Mucosa of stomach (tissue), 1 donor: Measurements from ENCODE around the gene NOS1AP.

Source experiments
- H3K27me3 ChIP-seq: one replicate; pipeline ENCODE4 v1.7.0; 2013; ENCODE audit warnings: mild to moderate bottlenecking, low read length; ENCODE audit not compliant: control insufficient read depth, insufficient read depth
- H3K36me3 ChIP-seq: one replicate; pipeline ENCODE4 v1.7.0; 2013; ENCODE audit warnings: low read length; ENCODE audit not compliant: control insufficient read depth, insufficient read depth
- H3K4me1 ChIP-seq: one replicate; pipeline ENCODE4 v1.7.0; 2013; ENCODE audit warnings: mild to moderate bottlenecking, low read length; ENCODE audit not compliant: control insufficient read depth, insufficient read depth
- H3K4me3 ChIP-seq: one replicate; pipeline ENCODE4 v1.7.0; 2013; ENCODE audit warnings: low read length
- H3K9ac ChIP-seq: one replicate; pipeline ENCODE4 v1.7.0; 2013; ENCODE audit warnings: mild to moderate bottlenecking, low read length, moderate library complexity
- H3K9me3 ChIP-seq: one replicate; pipeline ENCODE4 v1.7.0; 2013; ENCODE audit warnings: mild to moderate bottlenecking, low read length, moderate library complexity; ENCODE audit not compliant: control insufficient read depth
- donor health status: Pancreatic carcinoma.

NOS1AP gene

DNA sequence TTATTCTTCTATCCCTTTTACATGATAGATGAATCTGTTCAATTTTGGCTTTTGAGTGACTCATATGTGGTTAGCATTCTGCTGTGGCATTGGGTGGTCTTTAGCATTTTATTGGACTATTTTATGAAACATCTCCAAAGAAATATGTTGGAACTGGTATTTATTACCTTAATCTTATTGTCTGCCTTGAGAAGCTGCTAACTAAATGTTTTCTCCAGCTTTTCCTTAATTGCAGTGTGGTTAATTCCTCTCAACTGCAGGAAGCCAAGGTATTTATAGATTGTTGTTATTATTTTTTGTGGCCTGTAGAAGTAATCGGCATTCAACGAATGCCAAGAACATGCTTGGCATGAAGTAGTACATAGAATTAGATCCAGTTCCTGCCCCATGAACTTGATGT lies 64.1 kb downstream of the NOS1AP start:
- H3K9ac ChIP-seq = no peak overlapping the region
- no peak overlapping the region for H3K4me3 ChIP-seq
- no peaks in the 10 kb centered on the region for H3K9me3 ChIP-seq
- H3K4me1 ChIP-seq = peaks cover 18% of the 10 kb centered on the region
- H3K36me3 ChIP-seq = no peaks in the 10 kb centered on the region
- H3K27me3 ChIP-seq = no peaks in the 10 kb centered on the region

DNA sequence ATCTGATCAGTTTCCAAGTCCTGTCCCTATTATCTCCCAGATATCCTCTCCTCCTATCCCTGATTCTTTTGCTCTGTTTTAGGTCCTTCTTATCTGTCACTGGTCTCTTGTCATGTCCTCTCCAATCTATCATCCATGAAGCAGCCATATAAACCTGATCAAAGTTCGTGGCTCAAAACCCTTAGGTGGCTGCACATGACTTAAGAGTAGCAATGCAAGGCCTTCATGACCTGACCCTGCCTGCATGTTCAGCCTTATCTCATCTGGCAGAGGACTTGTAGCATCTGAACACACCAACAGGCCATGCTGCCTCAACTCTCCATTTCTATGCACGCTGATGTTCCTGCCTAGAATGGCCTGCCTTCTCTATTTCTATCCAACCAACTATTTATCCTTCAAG lies 65.2 kb downstream of the NOS1AP start:
- no peaks in the 10 kb centered on the region for H3K36me3 ChIP-seq
- no peak overlapping the region for H3K4me3 ChIP-seq
- peaks cover 23% of the 10 kb centered on the region for H3K4me1 ChIP-seq
- no peak overlapping the region for H3K9ac ChIP-seq
- H3K27me3 ChIP-seq = no peaks in the 10 kb centered on the region
- no peaks in the 10 kb centered on the region for H3K9me3 ChIP-seq

DNA sequence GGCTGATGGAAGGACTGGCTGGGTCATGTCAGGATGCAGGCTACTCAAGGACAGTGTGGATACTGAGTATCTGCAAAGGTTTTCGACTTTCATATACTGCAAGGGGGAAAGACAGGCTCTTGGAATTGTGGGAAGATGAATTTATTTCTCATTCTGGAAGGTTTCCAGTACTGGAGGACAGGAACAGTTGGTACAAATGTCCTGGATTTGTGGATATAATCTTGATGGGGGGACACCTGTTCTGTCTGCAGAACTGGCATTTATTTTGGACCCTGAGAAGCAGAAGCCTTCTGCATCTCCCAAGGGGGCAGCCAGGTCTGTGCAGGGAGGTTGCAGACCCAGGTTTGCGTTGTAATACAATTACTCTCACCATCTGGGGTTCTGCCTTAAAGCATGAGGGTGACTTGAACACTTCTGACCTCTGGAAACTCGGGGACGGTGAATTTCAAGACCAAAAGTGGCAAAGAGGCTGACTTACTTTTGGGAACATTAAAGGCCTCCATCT lies 65.8 kb downstream of the NOS1AP start:
- Histone ChIP-seq H3K9ac (no peak overlapping the region), H3K9me3 (no peaks in the 10 kb centered on the region), H3K4me3 (no peak overlapping the region), H3K4me1 (peaks cover 23% of the 10 kb centered on the region), H3K36me3 (no peaks in the 10 kb centered on the region), H3K27me3 (no peaks in the 10 kb centered on the region)

DNA sequence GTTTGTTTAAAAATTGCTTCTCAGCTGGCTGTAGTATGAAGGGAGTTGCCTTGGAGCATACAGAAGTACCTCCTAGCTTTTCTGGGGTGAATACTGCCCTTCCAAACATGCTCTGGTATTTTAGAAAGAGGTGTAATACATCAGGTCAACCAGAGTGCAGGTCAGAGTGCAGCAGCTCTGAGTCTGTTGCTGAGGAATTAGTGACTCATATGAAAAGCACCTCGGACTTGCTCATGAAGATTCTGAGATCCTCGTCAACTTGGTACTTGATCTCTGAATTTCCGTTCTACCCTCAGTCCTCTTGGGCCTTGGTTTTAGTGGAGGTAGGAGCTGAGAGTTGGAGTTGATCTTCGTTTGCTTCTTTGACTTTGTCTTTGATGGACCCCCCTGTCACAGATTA lies 67.3 kb downstream of the NOS1AP start:
- Histone ChIP-seq H3K4me1 (peaks cover 18% of the 10 kb centered on the region), H3K4me3 (no peak overlapping the region), H3K36me3 (no peaks in the 10 kb centered on the region), H3K9ac (no peak overlapping the region), H3K9me3 (no peaks in the 10 kb centered on the region), H3K27me3 (no peaks in the 10 kb centered on the region)

DNA sequence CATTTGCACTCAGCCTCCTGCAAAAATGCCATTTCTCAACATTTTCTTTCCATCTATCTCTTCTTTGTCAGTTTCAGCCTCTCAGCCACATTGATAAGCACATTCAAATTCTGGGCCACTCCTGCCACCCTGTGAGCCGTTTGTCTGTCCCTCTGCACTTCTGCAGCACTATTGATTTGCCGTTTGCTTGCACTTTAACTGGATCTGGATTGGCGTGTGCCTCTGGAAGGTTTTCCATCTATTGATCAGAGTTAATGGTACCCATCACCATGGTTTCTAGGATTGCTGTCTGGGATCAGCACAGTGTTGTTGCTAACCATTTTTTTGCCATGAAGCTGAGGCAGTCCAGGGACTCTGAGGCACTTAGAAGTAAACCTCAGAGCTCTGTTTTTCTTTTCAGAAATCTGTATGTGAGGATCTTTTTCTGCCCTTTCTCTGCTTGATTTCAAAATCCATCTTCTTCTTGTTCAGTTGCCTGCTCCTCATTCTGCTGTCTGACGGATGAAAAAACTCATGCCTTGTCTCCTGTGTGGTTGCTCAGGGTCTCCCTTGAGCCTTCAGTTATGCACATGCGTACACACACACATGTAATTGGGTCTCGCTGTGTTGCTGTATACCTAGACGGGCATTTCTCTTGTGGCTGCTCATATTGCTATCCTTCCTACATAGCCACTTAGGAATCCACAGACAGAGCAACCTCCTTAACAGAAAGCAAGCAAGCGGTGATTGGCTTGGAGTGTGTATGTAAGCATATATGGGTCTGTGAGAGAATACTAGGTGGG lies 67.9 kb downstream of the NOS1AP start:
- Histone ChIP-seq H3K9me3 (no peaks in the 10 kb centered on the region), H3K4me1 (peaks cover 13% of the 10 kb centered on the region), H3K36me3 (no peaks in the 10 kb centered on the region), H3K9ac (no peak overlapping the region), H3K27me3 (no peaks in the 10 kb centered on the region), H3K4me3 (no peak overlapping the region)

DNA sequence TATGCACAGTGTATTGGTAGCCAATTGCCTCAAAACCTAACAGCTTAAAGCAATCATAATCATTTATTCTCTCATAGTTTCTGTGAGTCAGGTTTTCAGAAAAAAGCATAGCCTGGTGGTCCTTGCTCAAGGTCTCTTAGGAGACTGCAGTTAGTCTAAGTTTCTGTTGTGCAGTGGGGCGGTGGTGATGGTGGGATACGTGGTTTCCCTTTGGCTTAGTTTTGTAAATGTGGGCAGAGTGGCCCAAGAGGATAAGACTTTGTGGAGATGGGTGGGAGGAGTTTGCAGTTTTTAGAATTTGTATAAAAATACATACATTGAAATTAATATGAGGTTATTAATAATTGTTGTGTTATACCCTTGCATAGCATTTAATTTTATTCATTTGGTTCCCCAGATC lies 68.6 kb downstream of the NOS1AP start:
- Histone ChIP-seq H3K4me3 (no peak overlapping the region), H3K36me3 (no peaks in the 10 kb centered on the region), H3K9ac (no peak overlapping the region), H3K4me1 (peaks cover 13% of the 10 kb centered on the region), H3K27me3 (no peaks in the 10 kb centered on the region), H3K9me3 (no peaks in the 10 kb centered on the region)

DNA sequence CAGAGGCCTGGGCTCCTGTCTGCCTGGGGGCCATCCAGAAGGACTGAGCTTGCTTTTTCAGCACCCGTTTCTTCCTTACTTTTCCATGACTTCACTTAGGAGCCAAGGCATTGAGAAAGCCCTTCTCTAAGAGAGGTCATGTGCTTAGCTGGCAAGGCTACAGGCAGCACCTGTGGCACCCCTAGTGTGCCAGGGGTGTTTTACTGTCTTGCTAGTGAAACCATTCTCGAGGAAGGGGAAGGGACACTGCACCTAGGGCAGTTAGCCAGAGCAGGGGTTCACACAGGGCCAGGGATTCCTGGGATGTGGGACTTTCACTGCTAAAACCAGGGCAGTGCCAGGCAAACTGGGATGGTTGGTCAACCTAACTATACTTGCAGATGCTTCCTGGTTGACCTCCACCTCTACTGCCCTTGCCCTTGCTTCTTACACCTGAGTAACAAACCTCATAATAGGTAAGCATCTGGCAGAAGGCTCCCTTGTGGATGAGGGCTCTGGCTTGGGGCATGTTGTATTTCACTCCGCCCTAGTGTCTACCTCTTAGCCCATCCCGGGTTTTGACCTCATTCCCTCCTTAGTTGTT lies 69.2 kb downstream of the NOS1AP start:
- Histone ChIP-seq H3K9me3 (no peaks in the 10 kb centered on the region), H3K9ac (no peak overlapping the region), H3K27me3 (no peaks in the 10 kb centered on the region), H3K4me1 (peaks cover 13% of the 10 kb centered on the region), H3K36me3 (no peaks in the 10 kb centered on the region), H3K4me3 (no peak overlapping the region)

DNA sequence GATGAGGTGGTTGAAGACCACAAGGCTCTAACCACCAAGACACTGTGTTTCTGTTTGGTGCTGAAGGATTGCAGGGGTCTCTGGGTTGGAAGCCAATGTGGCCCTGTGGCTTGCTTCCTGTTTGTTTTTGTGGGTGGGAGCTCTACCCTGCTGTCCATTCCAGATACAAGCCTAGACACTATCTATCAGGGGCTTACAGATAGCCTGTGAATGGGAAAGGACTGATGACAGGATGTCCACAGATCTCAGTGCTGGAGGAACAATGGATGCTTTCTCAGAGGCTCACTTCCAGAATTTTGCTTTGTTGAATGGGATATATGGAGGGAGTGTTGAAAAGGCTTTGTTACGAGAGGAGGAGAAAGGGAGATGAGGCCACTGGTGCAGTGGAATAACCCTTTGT lies 69.7 kb downstream of the NOS1AP start:
- H3K4me3 ChIP-seq = no peak overlapping the region
- H3K4me1 ChIP-seq = peaks cover 13% of the 10 kb centered on the region
- no peaks in the 10 kb centered on the region for H3K36me3 ChIP-seq
- H3K9me3 ChIP-seq = no peaks in the 10 kb centered on the region
- H3K27me3 ChIP-seq = no peaks in the 10 kb centered on the region
- no peak overlapping the region for H3K9ac ChIP-seq

DNA sequence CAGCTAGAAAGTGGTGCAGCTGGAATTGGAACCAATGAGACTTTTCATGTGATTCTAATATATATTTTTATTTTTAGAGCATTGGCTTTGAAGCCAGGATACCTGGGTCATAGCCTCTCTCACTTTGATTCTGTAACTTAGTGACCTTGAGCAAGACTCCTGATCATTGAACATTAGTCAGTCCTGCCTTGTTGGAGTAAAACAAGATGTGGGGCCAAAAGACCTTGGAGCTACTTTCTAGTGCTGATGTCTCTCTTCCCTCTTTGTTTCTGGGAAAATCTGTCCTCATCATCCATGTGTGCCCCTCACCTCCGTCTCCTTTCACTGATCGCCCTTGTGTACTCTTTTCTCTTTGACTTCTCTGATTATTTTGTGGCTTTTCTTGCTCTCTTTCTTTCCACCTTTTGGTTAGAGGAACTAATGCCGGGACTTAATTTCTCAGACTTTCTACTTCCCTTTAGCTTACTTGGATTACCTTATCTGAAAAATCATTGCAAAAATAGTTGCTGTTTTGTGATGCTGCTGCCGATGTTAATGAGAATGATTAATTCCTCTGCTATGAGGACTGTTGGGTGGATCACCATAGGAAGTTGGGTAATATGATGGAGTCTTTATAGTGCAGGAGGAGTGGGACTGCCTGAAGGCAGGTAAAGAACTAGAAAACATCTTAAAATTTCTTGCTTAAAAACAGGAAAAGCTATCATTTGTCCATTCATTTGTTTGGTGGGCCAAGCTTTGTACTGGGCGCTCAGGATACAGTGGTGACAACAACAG lies 72.0 kb downstream of the NOS1AP start:
- Histone ChIP-seq H3K9ac (no peak overlapping the region), H3K9me3 (no peaks in the 10 kb centered on the region), H3K4me3 (no peak overlapping the region), H3K36me3 (no peaks in the 10 kb centered on the region), H3K27me3 (no peaks in the 10 kb centered on the region), H3K4me1 (peaks cover 12% of the 10 kb centered on the region)

DNA sequence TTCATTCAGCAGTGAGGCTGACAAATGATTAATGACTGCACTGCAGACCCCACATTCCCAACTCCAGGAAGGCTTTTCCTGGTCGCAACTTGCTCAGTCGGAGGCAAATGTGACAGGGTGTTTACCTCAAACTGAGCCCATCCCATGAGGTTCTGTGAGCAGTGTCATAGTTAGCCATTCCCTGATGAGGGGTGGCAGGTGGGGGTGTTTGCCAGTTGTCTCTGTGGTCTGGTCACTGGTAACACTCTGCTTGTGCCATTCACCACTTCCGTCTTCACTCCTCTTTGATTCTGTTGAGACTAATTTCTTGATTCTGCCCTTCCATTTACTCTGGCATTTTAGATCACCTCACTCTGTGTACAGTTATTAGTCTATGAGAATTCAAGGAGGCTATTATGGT lies 73.5 kb downstream of the NOS1AP start:
- Histone ChIP-seq H3K9me3 (no peaks in the 10 kb centered on the region), H3K4me3 (no peak overlapping the region), H3K36me3 (no peaks in the 10 kb centered on the region), H3K27me3 (no peaks in the 10 kb centered on the region), H3K4me1 (peaks cover 5% of the 10 kb centered on the region), H3K9ac (no peak overlapping the region)

DNA sequence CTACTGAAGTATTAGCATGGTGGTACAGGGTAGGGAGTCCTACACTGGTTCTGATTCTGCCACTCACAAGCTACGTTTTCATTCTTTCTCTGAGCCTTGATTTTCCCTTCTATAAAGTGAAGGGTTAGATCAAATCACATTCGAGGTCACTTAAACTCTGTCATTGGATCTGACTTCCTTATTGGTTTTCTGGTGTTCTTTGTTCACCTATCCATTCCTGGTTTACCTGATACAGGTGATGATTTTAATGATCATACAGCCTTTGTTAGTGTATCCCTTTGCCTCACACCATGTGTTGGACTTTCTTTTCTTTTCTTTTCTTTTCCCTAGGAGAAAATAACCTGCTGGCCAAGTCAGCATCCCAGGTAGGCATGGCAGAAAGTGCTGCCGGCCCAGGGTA lies 74.8 kb downstream of the NOS1AP start:
- Histone ChIP-seq H3K4me3 (no peak overlapping the region), H3K9ac (no peak overlapping the region), H3K4me1 (peaks cover 4% of the 10 kb centered on the region), H3K27me3 (no peaks in the 10 kb centered on the region), H3K36me3 (no peaks in the 10 kb centered on the region), H3K9me3 (no peaks in the 10 kb centered on the region)

DNA sequence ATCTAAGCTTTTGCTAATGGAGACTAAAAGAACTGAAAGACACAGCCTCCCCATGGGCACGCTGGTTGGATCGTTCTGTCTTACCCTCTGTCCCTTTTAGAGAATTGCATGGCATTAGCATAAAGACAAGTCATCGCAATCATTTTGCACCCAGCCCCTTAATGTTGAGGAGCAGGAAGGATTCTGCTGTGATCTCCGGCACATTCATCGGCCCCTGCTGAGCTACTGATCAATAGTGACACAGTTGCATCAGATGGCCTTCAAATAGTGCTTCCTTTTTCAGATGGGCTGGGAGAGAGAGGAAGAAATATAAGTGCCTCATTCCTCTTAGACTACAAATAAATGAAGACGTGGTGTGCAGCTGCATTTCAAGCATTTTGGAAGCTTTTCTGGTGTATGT lies 75.4 kb downstream of the NOS1AP start:
- no peak overlapping the region for H3K4me3 ChIP-seq

More for the DNA sequence above, 75.4 kb downstream of the NOS1AP start:
- no peaks in the 10 kb centered on the region for H3K27me3 ChIP-seq
- no peaks in the 10 kb centered on the region for H3K36me3 ChIP-seq
- no peak overlapping the region for H3K9ac ChIP-seq
- peaks cover 7% of the 10 kb centered on the region for H3K4me1 ChIP-seq
- no peaks in the 10 kb centered on the region for H3K9me3 ChIP-seq
